DMS153 treated with DMSO at 0.1 percent for 48 hours (cell line): ENCODE measurements around the gene HECW1.
A peak's percentile ranks its signal among the peaks of the same experiment; 100 is the strongest.
"Not testable (repeated sequence)": the region's sequence is repeated elsewhere in the genome, so short reads cannot be mapped to it uniquely, and the experiment has no call there.

ENCODE experiments used
- DNase-seq: peaks from one replicate; lab custom pipeline; 2025; ENCODE audit not compliant: unreplicated experiment; lab: John Stamatoyannopoulos, UW

The HECW1 gene

DNA sequence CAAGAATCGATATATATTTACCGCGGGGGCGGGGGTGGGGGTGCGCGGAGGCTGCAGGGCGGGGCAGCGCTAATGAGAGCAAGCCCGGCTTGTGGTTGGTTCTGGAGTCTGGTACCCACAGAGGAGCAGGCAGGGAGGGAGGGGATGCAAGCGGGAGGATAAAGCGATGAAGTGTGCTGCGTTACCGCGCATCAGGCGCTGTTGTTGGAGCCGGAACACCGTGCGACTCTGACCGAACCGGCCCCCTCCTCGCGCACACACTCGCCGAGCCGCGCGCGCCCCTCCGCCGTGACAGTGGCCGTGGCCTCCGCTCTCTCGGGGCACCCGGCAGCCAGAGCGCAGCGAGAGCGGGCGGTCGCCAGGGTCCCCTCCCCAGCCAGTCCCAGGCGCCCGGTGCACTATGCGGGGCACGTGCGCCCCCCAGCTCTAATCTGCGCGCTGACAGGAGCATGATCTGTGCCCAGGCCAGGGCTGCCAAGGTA lies at the start of gene HECW1:
Gene HECW1 (plus strand): TSS at position 189 of the 482 bp plus-strand sequence. CDS start 131,259 bp downstream, outside the sequence.
- DNase-seq, result no peak

DNA sequence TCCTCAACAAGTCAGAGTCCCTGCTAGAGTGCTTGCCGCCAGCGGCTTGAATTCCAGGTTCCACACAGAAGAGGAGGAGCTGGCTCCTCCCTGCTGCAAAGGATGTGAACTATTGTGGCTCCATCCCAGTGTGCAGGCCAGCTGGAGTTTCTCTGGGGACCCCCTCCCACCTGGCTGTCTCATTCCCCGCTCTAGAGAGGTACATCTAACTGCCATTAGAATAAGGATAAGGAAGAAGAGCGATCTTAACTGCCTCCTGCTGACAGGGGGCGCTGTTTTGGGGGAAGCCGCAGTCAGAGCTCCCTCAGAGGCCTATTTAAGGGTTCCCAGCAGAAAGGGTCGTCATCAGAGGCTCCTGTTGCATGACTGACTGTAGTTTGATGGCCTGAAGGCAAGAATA lies 40.8 kb upstream of the HECW1 start:
- DNase-seq, result no peak

GRCh38 chr7:43072530-43072929 lies 39.9 kb upstream of the HECW1 start:
- no peak for DNase-seq

DNA sequence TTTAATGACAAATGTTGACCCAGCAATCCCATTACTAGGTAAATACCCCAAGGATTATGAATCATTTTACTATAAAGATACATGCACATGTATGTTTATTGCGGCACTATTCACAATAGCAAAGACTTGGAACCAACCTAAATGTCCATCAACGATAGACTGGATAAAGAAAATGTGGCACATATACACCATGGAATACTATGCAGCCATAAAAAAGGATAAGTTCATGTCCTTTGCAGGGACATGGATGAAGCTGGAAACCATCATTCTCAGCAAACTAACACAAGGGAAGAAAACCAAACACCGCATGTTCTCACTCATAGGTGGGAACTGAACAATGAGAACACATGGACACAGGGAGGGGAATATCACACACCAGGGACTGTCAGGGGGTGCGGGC lies 38.6 kb upstream of the HECW1 start:
- not testable (repeated sequence) for DNase-seq

GRCh38 chr7:43076189-43076605 lies 36.2 kb upstream of the HECW1 start:
- no peak for DNase-seq

- no peak for DNase-seq
These were observed 35.8 kb upstream of the HECW1 start for GRCh38 chr7:43076606-43077005.

GRCh38 chr7:43077285-43077684 lies 35.2 kb upstream of the HECW1 start:
- DNase-seq, result no peak

- no peak for DNase-seq
These were observed 34.6 kb upstream of the HECW1 start for GRCh38 chr7:43077732-43078391.

DNA sequence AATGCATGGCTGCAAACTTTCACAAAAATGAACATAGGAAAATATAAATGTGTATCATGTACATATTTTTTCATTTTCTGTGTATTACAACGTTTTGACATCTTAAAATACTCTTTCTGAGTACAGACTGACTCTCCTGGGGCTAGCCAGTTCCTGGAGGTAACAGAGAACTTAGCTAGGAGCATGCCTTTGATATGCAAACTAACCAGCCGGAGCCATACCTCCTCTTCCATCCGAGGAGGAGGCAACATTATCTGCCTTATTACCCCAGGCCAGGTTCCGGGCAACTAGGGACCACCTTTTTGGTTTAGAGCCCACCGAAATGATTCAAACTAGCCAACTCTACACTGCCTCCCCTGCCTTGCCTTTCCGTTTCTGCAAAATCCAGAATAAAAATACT lies 33.7 kb upstream of the HECW1 start:
- DNase-seq, result no peak

DNA sequence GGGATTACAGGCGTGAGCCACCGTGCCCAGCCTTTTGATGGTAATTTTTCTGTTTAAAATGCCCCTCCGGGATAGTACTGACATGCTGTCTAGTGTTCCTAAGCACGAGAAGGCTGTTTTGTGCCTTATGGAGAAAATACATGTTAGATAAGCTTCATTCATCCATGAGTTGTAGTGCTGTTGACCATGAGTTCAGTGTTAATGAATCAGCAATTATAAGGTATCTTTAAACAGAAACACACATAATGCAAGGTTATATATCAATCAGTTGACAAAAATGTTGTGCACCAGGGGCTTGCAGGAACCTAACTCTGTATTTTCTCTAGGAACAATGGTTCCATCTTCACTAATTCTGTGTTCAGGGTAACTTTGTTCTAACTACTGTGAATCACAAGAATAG lies 30.8 kb upstream of the HECW1 start:
- no peak for DNase-seq

GRCh38 chr7:43083106-43083505 lies 29.3 kb upstream of the HECW1 start:
- no peak for DNase-seq

DNA sequence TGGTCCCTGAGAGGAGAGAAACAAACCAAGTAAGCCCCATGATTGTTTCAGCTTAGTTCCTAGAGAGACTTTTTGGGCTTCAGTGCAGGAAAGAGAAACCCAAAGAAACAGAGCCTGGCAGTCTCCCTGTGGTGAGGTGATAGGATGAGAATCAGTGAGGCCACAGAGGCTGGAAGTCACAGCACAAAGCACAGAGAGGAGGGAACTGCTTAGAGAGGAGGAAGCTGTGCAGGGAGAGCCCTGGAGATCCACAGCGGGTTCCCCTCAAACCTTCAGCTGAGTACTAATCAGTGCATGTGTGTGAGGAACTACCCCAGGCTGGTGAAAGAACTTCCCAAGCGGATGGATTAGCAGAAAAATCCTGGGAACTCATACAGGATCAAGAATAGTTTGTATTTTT lies 27.4 kb upstream of the HECW1 start:
- DNase-seq, result no peak

DNA sequence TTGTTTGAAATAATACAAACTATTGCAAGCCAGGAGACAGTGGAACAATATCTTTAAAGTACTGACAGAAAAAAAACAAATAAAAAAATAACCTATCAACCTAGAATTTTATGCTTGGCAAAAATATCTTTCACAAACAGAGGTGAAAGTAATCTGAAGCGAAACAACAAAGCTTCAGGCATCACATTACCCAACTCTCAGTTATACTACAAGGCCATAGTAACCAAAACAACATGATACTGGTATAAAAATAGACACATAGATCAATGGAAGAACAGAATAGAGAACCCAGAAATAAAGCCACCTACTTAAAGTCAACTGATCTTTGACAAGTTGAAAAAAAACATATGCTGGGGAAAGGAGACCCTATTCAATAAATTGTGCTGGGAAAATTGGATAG lies 26.5 kb upstream of the HECW1 start:
- DNase-seq, result no peak

GRCh38 chr7:43092819-43093218 lies 19.6 kb upstream of the HECW1 start:
- DNase-seq, result no peak

DNA sequence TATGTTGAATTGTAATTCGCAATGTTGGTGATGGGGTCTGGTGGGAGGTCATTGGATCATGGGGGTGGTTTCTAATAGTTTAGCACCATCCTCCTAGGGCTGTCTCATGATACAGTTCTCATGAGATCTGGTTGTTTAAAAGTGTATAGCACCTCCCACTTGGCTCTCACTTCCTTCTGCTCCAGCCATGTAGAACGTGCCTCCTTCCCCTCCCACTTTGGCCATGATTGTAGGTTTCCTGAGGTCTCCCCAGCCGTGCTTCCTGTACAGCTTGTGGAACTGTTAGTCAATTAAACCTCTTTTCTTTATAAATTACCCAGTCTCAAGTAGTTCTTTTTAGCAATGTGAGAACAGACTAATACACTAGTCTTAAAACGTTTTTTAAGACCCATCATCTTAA lies 15.6 kb upstream of the HECW1 start:
- DNase-seq, result no peak

GRCh38 chr7:43099750-43100149 lies 12.7 kb upstream of the HECW1 start:
- no peak for DNase-seq

GRCh38 chr7:43104874-43105520 lies 7.5 kb upstream of the HECW1 start:
- no peak for DNase-seq

GRCh38 chr7:43105521-43106120 lies 6.8 kb upstream of the HECW1 start:
- no peak for DNase-seq

DNA sequence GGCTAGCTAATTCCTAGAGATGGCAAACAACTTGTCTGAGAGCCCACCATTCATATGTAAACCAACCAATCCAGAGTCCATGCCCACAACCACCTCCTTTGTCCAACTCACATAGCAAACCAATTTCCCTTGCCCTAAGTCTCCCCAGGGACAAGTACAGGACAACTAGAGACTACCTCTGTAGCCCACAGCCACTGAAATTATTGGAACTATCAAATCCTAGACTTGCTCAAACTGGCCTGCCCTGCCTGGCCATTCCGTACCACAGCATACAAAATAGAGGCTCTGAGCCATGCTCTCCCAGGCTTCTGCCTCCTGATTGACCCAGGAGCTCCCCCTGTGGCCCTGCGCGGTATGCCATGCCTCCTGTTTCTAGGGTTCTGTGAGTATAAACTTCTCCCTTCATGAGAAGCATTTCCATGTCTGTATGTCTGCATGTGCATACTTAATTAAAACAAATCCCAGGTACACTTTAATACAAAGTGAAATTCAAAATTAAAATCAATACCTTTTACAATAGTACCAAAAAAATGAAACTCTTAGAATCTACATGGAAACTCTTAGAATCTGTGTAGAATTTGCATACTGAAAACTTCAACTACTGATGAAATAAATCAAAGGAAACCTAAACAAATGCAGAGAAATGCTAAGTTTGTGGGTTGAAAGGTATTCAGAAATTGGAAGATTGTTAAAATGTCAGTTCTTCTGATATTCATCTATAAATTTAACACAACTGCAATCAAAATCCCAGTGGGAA lies 4.0 kb upstream of the HECW1 start:
- peak; percentile 23 for DNase-seq

DNA sequence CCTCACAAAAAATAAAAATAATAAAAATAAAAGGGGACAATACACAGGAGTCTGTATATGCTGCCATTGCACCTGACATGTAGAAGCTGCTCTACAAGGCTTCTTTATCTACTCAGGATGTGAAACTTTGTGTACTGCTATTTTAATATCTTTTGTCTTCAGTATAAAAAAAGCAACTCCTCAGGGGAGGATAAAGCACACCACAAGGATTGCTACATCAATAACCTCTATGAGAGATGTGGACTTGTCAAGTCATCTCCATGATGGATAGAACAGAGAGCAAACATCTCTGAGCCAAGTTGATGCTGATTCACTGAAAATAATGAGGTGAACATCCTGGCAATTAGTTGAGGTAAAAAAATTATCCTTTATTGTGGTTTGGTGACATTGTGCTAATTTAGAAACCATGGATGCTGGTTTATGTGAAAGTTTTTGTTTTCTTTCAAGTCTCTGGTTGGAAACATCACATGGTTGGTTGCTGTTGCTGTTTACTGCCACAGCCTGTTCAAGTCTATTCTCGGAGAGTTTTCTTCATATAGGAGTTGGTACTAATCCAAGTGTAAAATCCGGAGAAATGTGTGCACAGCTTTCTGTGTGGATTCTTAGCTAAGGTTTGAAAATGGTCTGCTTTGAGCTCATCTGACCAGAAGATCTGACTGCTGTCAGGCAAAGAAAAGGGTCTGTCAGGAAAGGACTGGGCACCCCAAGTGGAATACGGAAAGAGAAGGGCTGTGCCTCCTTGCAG lies 1.5 kb upstream of the HECW1 start:
- no peak for DNase-seq
